Hepatocyte (in vitro differentiated cells): ENCODE data around the gene ZSWIM3. TPM values are rescaled to one million over a fixed set of nuclear protein-coding genes. Genes with fewer than 3 reads are reported as not detected.

Experiments
- DNase-seq: peaks from one replicate; pipeline ENCODE4 v3.0.0-alpha.2; 2016; ENCODE audit warnings: low spot score
- H2AFZ ChIP-seq: fragments of 200-600 bp; sonication (generic); 2 replicates; pipeline ENCODE4 v1.6.0; 2016; ENCODE audit warnings: antibody characterized with exemption, mild to moderate bottlenecking
- H3K27ac ChIP-seq: fragments of 200-600 bp; sonication (generic); 2 replicates; pipeline ENCODE4 v1.5.1; 2016; ENCODE audit warnings: mild to moderate bottlenecking
- H3K27me3 ChIP-seq: fragments of 200-600 bp; sonication (generic); 2 replicates; pipeline ENCODE4 v1.6.1; 2016
- H3K36me3 ChIP-seq: fragments of 200-600 bp; sonication (generic); replicated peaks from 2 replicates; pipeline ENCODE4 v1.5.1; 2016; ENCODE audit warnings: low read depth; ENCODE audit not compliant: insufficient read depth
- H3K4me1 ChIP-seq: fragments of 200-600 bp; sonication (generic); 2 replicates; pipeline ENCODE4 v1.5.1; 2016; ENCODE audit warnings: mild to moderate bottlenecking, moderate library complexity; ENCODE audit not compliant: insufficient read depth
- H3K4me2 ChIP-seq: fragments of 200-600 bp; sonication (generic); 2 replicates; pipeline ENCODE4 v1.6.0; 2016
- H3K4me3 ChIP-seq: fragments of 200-600 bp; sonication (generic); 2 replicates; pipeline ENCODE4 v1.5.1; 2016; ENCODE audit warnings: mild to moderate bottlenecking
- H3K79me2 ChIP-seq: fragments of 200-600 bp; sonication (generic); 2 replicates; pipeline ENCODE4 v1.6.0; 2017; ENCODE audit warnings: mild to moderate bottlenecking
- H3K9me2 ChIP-seq: fragments of 200-600 bp; sonication (generic); replicated peaks from 2 replicates; pipeline ENCODE4 v1.6.0; 2017; ENCODE audit warnings: mild to moderate bottlenecking; ENCODE audit not compliant: insufficient read depth
- H3K9me3 ChIP-seq: fragments of 200-600 bp; sonication (generic); 2 replicates; pipeline ENCODE4 v1.5.1; 2016; ENCODE audit warnings: low read depth, mild to moderate bottlenecking
- H4K20me1 ChIP-seq: fragments of 200-600 bp; sonication (generic); 2 replicates; pipeline ENCODE4 v1.6.0; 2016; ENCODE audit warnings: mild to moderate bottlenecking; ENCODE audit not compliant: insufficient read depth, poor library complexity, severe bottlenecking
- EZH2 ChIP-seq: fragments of 200-600 bp; sonication (generic); IDR thresholded peaks from 2 replicates; pipeline ENCODE4 v1.6.1; 2016; ENCODE audit warnings: antibody characterized with exemption, mild to moderate bottlenecking, borderline replicate concordance
- EZH2phosphoT487 ChIP-seq: fragments of 200-600 bp; sonication (generic); IDR thresholded peaks from one replicate; pipeline ENCODE4 v1.6.1; 2018; ENCODE audit warnings: antibody characterized with exemption, mild to moderate bottlenecking, low read depth, moderate library complexity; ENCODE audit not compliant: unreplicated experiment, severe bottlenecking
- WGBS: methylation state at CpG from one replicate; pipeline ENCODE4 v1.1.6; 2016; ENCODE audit warnings: low lambda C conversion rate; ENCODE audit errors: missing lambda C conversion rate; 5-methylcytosine and 5-hydroxymethylcytosine counted together
- polyA plus RNA-seq: library from polyadenylated mRNA; unstranded; fragments of >200 nt; fragmentation: Nextera tagmentation; extraction: Ambion mirVana; gene quantifications from 2 replicates; pipeline ENCODE4 v1.2.1, GENCODE V29; 2016
- total RNA-seq: library from RNA; depleted of rRNA; stranded (reverse); fragments of >200 nt; gene quantifications from 2 replicates; pipeline ENCODE4 v1.2.3, GENCODE V29; 2014
- TF ChIP-seq, protein P1 (sequence below): fragments of 200-600 bp; sonication (generic); IDR thresholded peaks from 2 replicates; pipeline ENCODE4 v1.5.1; 2016; ENCODE audit warnings: antibody characterized with exemption, mild to moderate bottlenecking; ENCODE audit not compliant: poor library complexity

The ZSWIM3 gene
- total and polyA plus RNA-seq, 2 experiments from 2014 or later, result 4.1 to 6.2 TPM

DNA sequence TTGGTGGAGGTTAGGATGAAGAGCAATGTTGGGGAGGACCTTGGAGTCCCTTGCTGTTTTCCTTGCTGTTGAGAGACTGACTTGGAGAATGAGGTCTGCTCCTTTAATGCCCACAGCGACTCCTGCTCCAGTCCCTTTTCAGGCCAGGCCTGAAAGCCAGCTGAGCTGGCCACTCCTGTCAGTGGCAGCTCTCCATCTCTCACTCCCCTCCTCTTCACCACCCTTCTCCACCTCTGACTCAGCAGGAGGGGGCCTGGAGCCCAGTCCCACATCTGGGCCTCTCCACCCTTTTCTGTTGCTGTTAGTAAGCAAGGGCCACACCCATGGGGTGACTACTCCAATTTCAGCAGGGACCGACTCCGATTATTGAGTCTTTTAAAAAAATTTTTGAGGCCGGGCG is 21.6 kb upstream of the ZSWIM3 start:
- TF ChIP-seq, protein P1, sequence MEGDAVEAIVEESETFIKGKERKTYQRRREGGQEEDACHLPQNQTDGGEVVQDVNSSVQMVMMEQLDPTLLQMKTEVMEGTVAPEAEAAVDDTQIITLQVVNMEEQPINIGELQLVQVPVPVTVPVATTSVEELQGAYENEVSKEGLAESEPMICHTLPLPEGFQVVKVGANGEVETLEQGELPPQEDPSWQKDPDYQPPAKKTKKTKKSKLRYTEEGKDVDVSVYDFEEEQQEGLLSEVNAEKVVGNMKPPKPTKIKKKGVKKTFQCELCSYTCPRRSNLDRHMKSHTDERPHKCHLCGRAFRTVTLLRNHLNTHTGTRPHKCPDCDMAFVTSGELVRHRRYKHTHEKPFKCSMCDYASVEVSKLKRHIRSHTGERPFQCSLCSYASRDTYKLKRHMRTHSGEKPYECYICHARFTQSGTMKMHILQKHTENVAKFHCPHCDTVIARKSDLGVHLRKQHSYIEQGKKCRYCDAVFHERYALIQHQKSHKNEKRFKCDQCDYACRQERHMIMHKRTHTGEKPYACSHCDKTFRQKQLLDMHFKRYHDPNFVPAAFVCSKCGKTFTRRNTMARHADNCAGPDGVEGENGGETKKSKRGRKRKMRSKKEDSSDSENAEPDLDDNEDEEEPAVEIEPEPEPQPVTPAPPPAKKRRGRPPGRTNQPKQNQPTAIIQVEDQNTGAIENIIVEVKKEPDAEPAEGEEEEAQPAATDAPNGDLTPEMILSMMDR, result no peak
- TF ChIP-seq EZH2 (no peak), EZH2phosphoT487 (no peak)
- H3K27ac ChIP-seq, result peak overlapping the region; percentile 26
- H4K20me1 ChIP-seq, result no peaks in the 10 kb centered on the region
- no peaks in the 10 kb centered on the region for H3K27me3 ChIP-seq
- peak overlapping the region; percentile 92 for H3K4me2 ChIP-seq
- no peak overlapping the region for H2AFZ ChIP-seq
- no peaks in the 10 kb centered on the region for H3K9me3 ChIP-seq
- 92% methylated on average over 5 of the region's 5 CpGs for WGBS
- H3K4me3 ChIP-seq, result no peak overlapping the region
- no peak for DNase-seq
- H3K4me1 ChIP-seq, result peaks cover 29% of the 10 kb centered on the region
- no peaks in the 10 kb centered on the region for H3K9me2 ChIP-seq
- no peaks in the 10 kb centered on the region for H3K36me3 ChIP-seq
- peaks cover 14% of the 10 kb centered on the region for H3K79me2 ChIP-seq

DNA sequence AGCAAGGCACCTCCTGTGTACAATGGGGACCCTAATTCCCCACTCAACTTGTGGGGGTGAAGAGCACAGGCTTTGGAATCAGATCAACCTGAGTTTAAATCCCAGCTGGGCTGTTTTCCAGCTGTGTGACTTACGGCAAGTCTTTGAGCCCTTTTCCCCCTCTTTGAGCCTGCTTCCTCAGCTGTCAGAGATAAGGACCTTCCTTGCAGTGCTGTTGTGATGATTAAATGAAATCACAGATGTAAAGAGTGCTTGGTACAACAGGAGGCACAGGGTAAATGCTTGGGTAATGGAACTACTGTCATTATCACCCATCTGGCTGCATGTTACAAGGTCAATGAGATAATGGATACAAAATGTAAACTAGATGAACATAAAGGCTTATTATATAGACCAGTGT is 20.6 kb upstream of the ZSWIM3 start:
- H3K27me3 ChIP-seq, result no peaks in the 10 kb centered on the region
- whole genome bisulfite sequencing, result 43% methylated on average over 1 of the region's 1 CpG
- peak overlapping the region; percentile 34 for H3K27ac ChIP-seq
- no peak overlapping the region for H2AFZ ChIP-seq
- no peaks in the 10 kb centered on the region for H3K9me3 ChIP-seq
- peak overlapping the region; percentile 51 for H3K4me2 ChIP-seq
- DNase-seq, result no peak
- H3K4me1 ChIP-seq, result peaks cover 29% of the 10 kb centered on the region
- no peaks in the 10 kb centered on the region for H4K20me1 ChIP-seq
- no peaks in the 10 kb centered on the region for H3K9me2 ChIP-seq
- TF ChIP-seq EZH2phosphoT487 (no peak), EZH2 (no peak)
- TF ChIP-seq, protein P1, result no peak
- peaks cover 14% of the 10 kb centered on the region for H3K79me2 ChIP-seq
- H3K4me3 ChIP-seq, result no peak overlapping the region
- H3K36me3 ChIP-seq, result no peaks in the 10 kb centered on the region

DNA sequence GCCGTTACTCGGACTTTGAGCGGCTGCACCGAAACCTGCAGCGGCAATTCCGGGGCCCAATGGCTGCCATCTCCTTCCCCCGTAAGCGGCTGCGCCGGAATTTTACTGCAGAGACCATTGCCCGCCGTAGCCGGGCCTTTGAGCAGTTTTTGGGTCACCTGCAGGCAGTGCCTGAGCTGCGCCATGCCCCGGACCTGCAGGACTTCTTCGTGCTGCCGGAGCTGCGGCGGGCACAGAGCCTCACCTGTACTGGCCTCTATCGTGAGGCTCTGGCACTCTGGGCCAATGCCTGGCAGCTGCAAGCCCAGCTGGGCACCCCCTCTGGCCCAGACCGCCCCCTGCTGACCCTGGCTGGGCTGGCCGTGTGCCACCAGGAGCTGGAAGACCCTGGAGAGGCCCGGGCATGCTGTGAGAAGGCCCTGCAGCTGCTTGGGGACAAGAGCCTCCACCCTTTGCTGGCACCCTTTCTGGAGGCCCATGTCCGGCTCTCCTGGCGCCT is 16.7 kb upstream of the ZSWIM3 start:
- peaks cover 4% of the 10 kb centered on the region for H3K79me2 ChIP-seq

More for the DNA sequence above, 16.7 kb upstream of the ZSWIM3 start:
- Histone ChIP-seq H3K4me3 (no peak overlapping the region), H3K4me2 (no peak overlapping the region), H3K27ac (no peak overlapping the region), H4K20me1 (no peaks in the 10 kb centered on the region), H3K9me3 (no peaks in the 10 kb centered on the region), H3K27me3 (no peaks in the 10 kb centered on the region), H3K36me3 (no peaks in the 10 kb centered on the region), H3K4me1 (peaks cover 7% of the 10 kb centered on the region), H3K9me2 (no peaks in the 10 kb centered on the region), H2AFZ (no peak overlapping the region)
- no peak for DNase-seq
- 97% methylated on average over 25 of the region's 25 CpGs for WGBS
- no peak for TF ChIP-seq EZH2
- TF ChIP-seq, protein P1, result no peak
- TF ChIP-seq EZH2phosphoT487, result no peak
